H1 (cell line): ENCODE measurements around the gene CIC. TPM values are rescaled to one million over a fixed set of nuclear protein-coding genes. Genes with fewer than 3 reads are reported as not detected.

Experiments
- CTCF ChIA-PET: fragments of 300-600 bp; sonication (Branson Sonifier 250); formaldehyde crosslinking; loops from one replicate; lab custom pipeline; 2021; ENCODE audit not compliant: partially characterized antibody; lab: Charles Lee
- POLR2A ChIA-PET: fragments of 300-600 bp; sonication (Branson Sonifier 250); formaldehyde crosslinking; loops from one replicate; lab custom pipeline; 2021; ENCODE audit warnings: inconsistent platforms; ENCODE audit not compliant: partially characterized antibody; lab: Charles Lee
- DNase-seq, 2 experiments: peaks; one replicate each; pipeline versions ENCODE4 v3.0.0 to v3.0.0-alpha.2; 2010 to 2022; ENCODE audit warnings: low spot score in 2 of 2, low read depth in 1 of 2, mixed read lengths in 1 of 2
- FAIRE-seq: peaks from 2 replicates; lab custom pipeline; 2011; peaks lifted over from hg19 to GRCh38; lab: Jason Lieb, UNC
- H2AFZ ChIP-seq: 2 replicates; pipeline ENCODE4 v1.8.1; 2012; ENCODE audit warnings: low read length, inconsistent platforms
- H2AK5ac ChIP-seq: 2 replicates; pipeline ENCODE4 v1.6.1; 2013; ENCODE audit warnings: low read depth, low read length
- H2BK120ac ChIP-seq: replicated peaks from 2 replicates; pipeline ENCODE3; 2013; ENCODE audit warnings: low read depth, low read length, inconsistent platforms
- H2BK12ac ChIP-seq: 2 replicates; pipeline ENCODE4 v1.6.1; 2013; ENCODE audit warnings: low read depth, low read length
- H2BK15ac ChIP-seq: 2 replicates; pipeline ENCODE4 v1.6.1; 2013; ENCODE audit warnings: low read length
- H2BK20ac ChIP-seq: 2 replicates; pipeline ENCODE4 v1.6.1; 2013; ENCODE audit warnings: low read length
- H2BK5ac ChIP-seq: 2 replicates; pipeline ENCODE4 v1.6.1; 2013; ENCODE audit warnings: low read depth, low read length
- H3K14ac ChIP-seq: 2 replicates; pipeline ENCODE4 v1.6.1; 2013; ENCODE audit warnings: inconsistent platforms; ENCODE audit not compliant: insufficient read length
- H3K18ac ChIP-seq: 2 replicates; pipeline ENCODE4 v1.6.1; 2013; ENCODE audit warnings: low read length; ENCODE audit errors: extremely low read depth
- H3K23ac ChIP-seq: 2 replicates; pipeline ENCODE4 v1.6.1; 2013; ENCODE audit warnings: inconsistent platforms; ENCODE audit not compliant: insufficient read length
- H3K23me2 ChIP-seq: 2 replicates; pipeline ENCODE4 v1.6.1; 2013; ENCODE audit warnings: low read depth, low read length
- H3K27ac ChIP-seq: 2 replicates; pipeline ENCODE4 v1.6.1; 2011; ENCODE audit warnings: low read depth, low read length, inconsistent platforms
- H3K27me3 ChIP-seq, 4 experiments: replicated peaks in 1 of 4; 1 replicate in 1 of 4; 2 replicates in 3 of 4; pipeline versions ENCODE4 v1.6.1 to v1.8.1; 2011 to 2013; ENCODE audit warnings: low read length in 3 of 4, mild to moderate bottlenecking in 3 of 4, inconsistent platforms in 2 of 4, mixed read lengths in 2 of 4, moderate library complexity in 1 of 4; ENCODE audit not compliant: control insufficient read depth in 3 of 4, insufficient read depth in 3 of 4; ENCODE audit errors: extremely low read depth in 1 of 4
- H3K36me3 ChIP-seq, 4 experiments: 2 replicates each; pipeline versions ENCODE4 v1.6.1 to v1.8.1; 2011 to 2013; ENCODE audit warnings: mild to moderate bottlenecking in 4 of 4, low read length in 3 of 4, moderate library complexity in 2 of 4, control low read depth in 1 of 4, inconsistent platforms in 1 of 4; ENCODE audit not compliant: insufficient read depth in 4 of 4, control insufficient read depth in 2 of 4
- H3K4ac ChIP-seq: replicated peaks from 2 replicates; pipeline ENCODE3; 2013; ENCODE audit warnings: low read length, low read depth, mixed read lengths, inconsistent platforms; ENCODE audit not compliant: insufficient read length
- H3K4me1 ChIP-seq, 4 experiments: replicated peaks in 1 of 4; 1 replicate in 1 of 4; 2 replicates in 3 of 4; pipeline versions ENCODE4 v1.6.1 to v1.8.1; 2011 to 2013; ENCODE audit warnings: low read length in 3 of 4, inconsistent platforms in 2 of 4, mixed read lengths in 1 of 4; ENCODE audit not compliant: insufficient read depth in 4 of 4, control insufficient read depth in 3 of 4
- H3K4me2 ChIP-seq, 2 experiments: 2 replicates each; pipeline versions ENCODE4 v1.6.1 to v1.8.1; 2011 to 2013; ENCODE audit warnings: low read depth in 2 of 2, low read length in 2 of 2, control low read depth in 1 of 2, inconsistent platforms in 1 of 2, mild to moderate bottlenecking in 1 of 2; ENCODE audit not compliant: insufficient read depth in 1 of 2
- H3K4me3 ChIP-seq, 4 experiments: fragments of 200-600, 300-600 bp in 1 of 4; sonication (generic), shearing (Covaris generic), sonication (Bioruptor Twin) in 1 of 4; 2 replicates each; pipeline versions ENCODE4 v1.5.1 to v1.8.1; 2011 to 2016; ENCODE audit warnings: low read length in 4 of 4, low read depth in 3 of 4, control low read depth in 2 of 4, inconsistent platforms in 2 of 4, mild to moderate bottlenecking in 2 of 4, mixed read lengths in 1 of 4, moderate library complexity in 1 of 4; ENCODE audit not compliant: insufficient read depth in 2 of 4; ENCODE audit errors: extremely low read depth in 1 of 4
- H3K56ac ChIP-seq: replicated peaks from 2 replicates; pipeline ENCODE3; 2013; ENCODE audit warnings: low read depth, mild to moderate bottlenecking, mixed read lengths, low read length, inconsistent platforms; ENCODE audit not compliant: insufficient read length
- H3K79me1 ChIP-seq: 2 replicates; pipeline ENCODE4 v1.6.1; 2013; ENCODE audit warnings: low read depth, low read length, control low read depth
- H3K79me2 ChIP-seq, 2 experiments: 2 replicates each; pipeline versions ENCODE4 v1.6.1 to v1.8.1; 2012 to 2013; ENCODE audit warnings: low read length in 2 of 2, mild to moderate bottlenecking in 2 of 2, inconsistent platforms in 1 of 2; ENCODE audit not compliant: insufficient read depth in 2 of 2, control insufficient read depth in 1 of 2
- H3K9ac ChIP-seq, 4 experiments: replicated peaks in 1 of 4; 1 replicate in 1 of 4; 2 replicates in 3 of 4; pipeline versions ENCODE4 v1.6.1 to v1.8.1; 2011 to 2013; ENCODE audit warnings: low read depth in 3 of 4, low read length in 3 of 4, control low read depth in 2 of 4, mild to moderate bottlenecking in 2 of 4, moderate library complexity in 2 of 4, inconsistent platforms in 1 of 4; ENCODE audit errors: extremely low read depth in 1 of 4
- H3K9me3 ChIP-seq, 2 experiments: 2 replicates each; pipeline versions ENCODE4 v1.6.1 to v1.8.1; 2012 to 2013; ENCODE audit warnings: mild to moderate bottlenecking in 2 of 2, moderate library complexity in 2 of 2, control low read depth in 1 of 2, inconsistent platforms in 1 of 2, low read depth in 1 of 2, low read length in 1 of 2, mixed read lengths in 1 of 2; ENCODE audit not compliant: insufficient read depth in 2 of 2
- H4K20me1 ChIP-seq, 2 experiments: replicated peaks in 1 of 2; 2 replicates each; pipeline versions ENCODE3 to v1.8.1; 2011 to 2013; ENCODE audit warnings: inconsistent platforms in 2 of 2, low read length in 2 of 2, mild to moderate bottlenecking in 1 of 2; ENCODE audit not compliant: insufficient read depth in 2 of 2, control insufficient read depth in 1 of 2
- H4K5ac ChIP-seq: 2 replicates; pipeline ENCODE4 v1.6.1; 2013; ENCODE audit warnings: low read length, low read depth, mixed read lengths, inconsistent platforms; ENCODE audit not compliant: insufficient read length
- H4K8ac ChIP-seq: 2 replicates; pipeline ENCODE4 v1.8.0; 2013; ENCODE audit warnings: mild to moderate bottlenecking, moderate library complexity, low read length, inconsistent platforms; ENCODE audit not compliant: insufficient read depth; ENCODE audit errors: extremely low read depth
- H4K91ac ChIP-seq: replicated peaks from 2 replicates; pipeline ENCODE3; 2013; ENCODE audit warnings: low read length, mixed read lengths, inconsistent platforms; ENCODE audit not compliant: insufficient read length
- CEBPB ChIP-seq: IDR thresholded peaks from 2 replicates; pipeline ENCODE4 v1.6.1; 2012; ENCODE audit warnings: low read depth, low read length
- EZH2 ChIP-seq: fragments of 200-600 bp; sonication (generic); IDR thresholded peaks from 2 replicates; pipeline ENCODE4 v1.7.1; 2012; ENCODE audit warnings: low read depth, mild to moderate bottlenecking, moderate library complexity, low read length, inconsistent platforms; ENCODE audit not compliant: severe bottlenecking
- JUND ChIP-seq: IDR thresholded peaks from 2 replicates; pipeline ENCODE4 v1.6.1; 2011; ENCODE audit warnings: mild to moderate bottlenecking, improper control_type of control experiment, low read length
- POLR2AphosphoS5 ChIP-seq: IDR thresholded peaks from 2 replicates; pipeline ENCODE4 v1.6.1; 2011; ENCODE audit warnings: low read depth, low read length
- WGBS, 2 experiments: shearing (Covaris generic) in 1 of 2; methylation state at CpG; one replicate each; pipeline versions ENCODE4 v1.1.6 to v1.1.7; 2013 to 2015; ENCODE audit warnings: low lambda C conversion rate in 2 of 2, mixed read lengths in 2 of 2, inconsistent platforms in 1 of 2, low coverage in 1 of 2, missing lambda C conversion rate in 1 of 2; ENCODE audit not compliant: insufficient replicate concordance in 2 of 2, insufficient coverage in 1 of 2, insufficient read length in 1 of 2; ENCODE audit errors: extremely low coverage in 1 of 2, missing lambda C conversion rate in 1 of 2; 5-methylcytosine and 5-hydroxymethylcytosine counted together
- polyA plus RNA-seq, 7 experiments: library from polyadenylated mRNA; depleted of rRNA in 3 of 7; stranded (reverse) in 5 of 7; unstranded in 2 of 7; fragments of >200 nt in 5 of 7; fragments of 200-250 nt in 2 of 7; gene quantifications; 1 replicate in 5 of 7; 2 replicates in 1 of 7; 4 replicates in 1 of 7; pipeline versions ENCODE4 v1.2.1 to v1.2.3, GENCODE V29; 2011 to 2013; ENCODE audit warnings: missing spikeins in 2 of 7, mixed read lengths in 2 of 7
- total RNA-seq: library from RNA; stranded (reverse); fragmentation: NEBNext Ultra II Directional; extraction: Animal tissue kit (Norgen Biotek cat#: 25700); gene quantifications from 2 replicates; pipeline ENCODE4 v1.2.1, GENCODE V29; 2021

CIC gene
- total and polyA plus RNA-seq, 2 of the 8 experiments (the other 6 are each of a cell fraction or from before 2014, with no cell fraction given): 13.2 to 43.6 TPM

- no peak overlapping the region for H4K8ac ChIP-seq
- TF ChIP-seq CEBPB (no peak), EZH2 (no peak), POLR2AphosphoS5 (no peak), JUND (no peak)
- TF ChIP-seq, all 59 proteins: peak for 0
- no peak overlapping the region for H2BK12ac ChIP-seq
- no peak overlapping the region for H3K23ac ChIP-seq
- no peak overlapping the region for H3K9ac ChIP-seq
- H3K4ac ChIP-seq: no peak overlapping the region
- H3K4me3 ChIP-seq: no peak overlapping the region
- H3K36me3 ChIP-seq: peaks cover 0 to 15% (median 5%) of the 10 kb centered on the region in 4 experiments; a peak in 2 of 8 replicates
- DNase-seq (no peak), FAIRE-seq (no peak)
- H2AFZ ChIP-seq: no peak overlapping the region
- H4K5ac ChIP-seq: no peak overlapping the region
- POLR2A ChIA-PET: interaction anchor here (1.2 kb wide), 1 partner anchor 18 kb away, joined by 3 read pairs; no protein-coding TSS in a partner anchor
- H2BK15ac ChIP-seq: no peak overlapping the region
- H4K91ac ChIP-seq: no peak overlapping the region
- H3K23me2 ChIP-seq: peaks cover 1% of the 10 kb centered on the region; the same call in 1 of the 2 replicates
- H4K20me1 ChIP-seq: peaks cover 0 to 10% of the 10 kb centered on the region in 2 experiments
- no peak overlapping the region for H3K56ac ChIP-seq
- H2BK120ac ChIP-seq: no peak overlapping the region
- 88% methylated on average over 3 of the region's 3 CpGs; no CpG with 5 or more reads in 1 of the 2 experiments for WGBS, 2 experiments
- H2BK5ac ChIP-seq: no peak overlapping the region; the same call in 1 of the 2 replicates
- H3K4me1 ChIP-seq: peaks cover 0 to 14% (median 5%) of the 10 kb centered on the region in 4 experiments; a peak in 5 of 7 replicates
- no peaks in the 10 kb centered on the region for H3K27me3 ChIP-seq
- peaks cover 2% of the 10 kb centered on the region for H3K79me1 ChIP-seq
- H3K14ac ChIP-seq: no peak overlapping the region
- H3K18ac ChIP-seq: no peak overlapping the region
- H2BK20ac ChIP-seq: no peak overlapping the region
- no peak overlapping the region for H3K27ac ChIP-seq
- peaks cover 0 to 5% of the 10 kb centered on the region in 2 experiments; a peak in 1 of 4 replicates for H3K79me2 ChIP-seq
- CTCF ChIA-PET: interaction anchor here (0.9 to 2.3 kb wide), 4 partner anchors 21 to 167 kb away, joined by 4 to 24 read pairs (median 4); partner anchors contain the start of gene GSK3A
- no peak overlapping the region for H3K4me2 ChIP-seq
- no peaks in the 10 kb centered on the region for H3K9me3 ChIP-seq
- H2AK5ac ChIP-seq: no peak overlapping the region
Measured at GRCh38 chr19:42275517-42275916, 6.5 kb downstream of the CIC start.
